ENCODE data around the gene RSPO1.

RSPO1 gene

DNA sequence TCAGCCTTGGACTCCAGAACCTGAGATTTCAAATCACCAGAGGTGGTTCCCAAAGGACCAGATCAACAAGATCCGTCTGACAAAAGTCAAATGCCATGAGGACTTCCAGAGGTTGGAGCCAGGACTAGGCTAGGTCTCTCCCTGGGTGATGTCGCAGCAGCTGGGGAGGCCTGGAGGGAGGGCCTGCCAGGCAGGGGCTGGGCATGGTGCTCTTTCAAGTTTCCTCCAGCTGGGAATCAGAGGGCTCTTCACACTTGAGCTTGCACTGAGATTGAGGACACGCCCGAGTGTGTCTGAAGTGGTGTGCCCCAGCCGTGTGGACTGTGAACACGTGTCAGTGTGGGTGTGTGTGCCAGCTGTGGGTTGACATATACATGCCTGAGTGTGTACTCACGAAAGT, 21.3 kb upstream of the RSPO1 start:
- DNase-seq, result no peak

DNA sequence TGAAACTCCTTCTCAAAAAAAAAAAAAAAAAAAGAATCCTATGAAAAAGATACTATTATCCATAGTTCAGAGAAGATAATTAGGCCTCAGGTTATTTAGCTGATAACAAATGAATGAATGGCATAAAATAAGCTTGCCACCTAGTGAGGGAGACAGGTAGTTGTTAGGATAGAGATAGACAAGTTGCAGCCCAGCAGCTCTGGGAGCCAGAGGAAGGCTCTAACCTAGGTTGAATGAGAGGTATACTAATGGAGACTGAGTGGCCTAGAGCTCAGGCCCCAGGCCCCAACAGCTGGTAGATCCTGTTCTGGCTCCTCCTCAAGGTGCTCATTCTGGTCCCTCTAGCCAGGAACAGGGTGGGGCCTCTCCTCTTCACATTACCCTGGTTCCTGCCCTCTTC, 20.6 kb upstream of the RSPO1 start:
- DNase-seq, result no peak

DNA sequence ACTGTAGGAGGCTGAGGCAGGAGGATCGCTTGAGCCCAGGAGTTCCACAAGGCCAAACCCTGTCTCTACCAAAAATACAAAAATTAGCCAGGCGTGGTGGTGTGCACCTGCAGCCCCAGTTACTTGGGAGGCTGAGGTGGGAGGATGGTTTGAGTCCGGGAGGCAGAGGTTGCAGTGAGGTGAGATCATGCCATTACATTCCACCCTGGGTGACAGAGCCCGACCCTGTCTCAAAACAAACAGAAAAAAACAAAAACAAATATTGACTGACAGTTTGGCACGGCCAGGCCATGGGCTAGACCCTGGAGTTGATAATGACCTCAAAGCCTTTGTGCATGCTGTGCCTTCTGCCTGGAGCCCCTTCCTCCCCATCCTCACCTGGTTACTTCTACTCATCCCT, 19.2 kb upstream of the RSPO1 start:
- no peak for DNase-seq

DNA sequence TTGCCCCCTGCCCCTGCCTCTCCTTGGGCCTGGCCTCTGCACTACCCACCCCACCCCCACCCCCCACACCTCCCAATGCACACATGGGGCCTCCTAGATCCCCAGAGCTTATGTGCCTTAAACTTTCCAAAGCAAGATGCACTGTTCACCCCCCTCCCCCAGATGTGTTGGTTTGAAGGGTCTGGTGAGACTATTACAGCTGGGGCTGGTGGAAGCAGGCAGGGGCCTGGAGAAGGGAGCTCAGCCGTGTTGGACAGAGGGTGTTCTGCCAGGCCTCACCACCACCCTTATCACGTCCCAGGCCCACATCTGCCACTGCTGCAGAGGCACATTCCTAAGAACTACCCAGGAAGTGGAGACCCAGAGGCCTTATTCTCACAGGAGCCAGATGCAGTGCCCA, 18.3 kb upstream of the RSPO1 start:
- DNase-seq, result no peak

DNA sequence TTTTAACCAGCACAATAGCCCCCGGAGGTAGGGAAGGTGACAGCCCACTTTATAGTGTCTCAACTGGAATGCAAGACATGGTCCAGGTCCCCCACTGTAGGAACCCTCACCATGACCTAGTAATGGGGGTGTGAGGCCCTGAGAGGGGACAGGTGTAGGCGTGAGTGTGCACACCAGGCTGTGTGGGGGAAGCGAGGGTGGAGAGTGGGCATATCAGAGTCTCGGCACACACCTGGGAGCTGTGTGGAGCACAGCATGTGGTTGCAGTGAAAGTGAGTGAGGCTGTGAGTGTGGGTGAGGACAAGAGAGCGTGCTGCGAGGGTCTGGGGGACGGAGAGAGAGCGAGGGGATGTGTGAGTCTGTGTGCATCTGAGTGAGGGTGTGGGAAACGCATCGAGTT, 17.1 kb upstream of the RSPO1 start:
- DNase-seq, result no peak

DNA sequence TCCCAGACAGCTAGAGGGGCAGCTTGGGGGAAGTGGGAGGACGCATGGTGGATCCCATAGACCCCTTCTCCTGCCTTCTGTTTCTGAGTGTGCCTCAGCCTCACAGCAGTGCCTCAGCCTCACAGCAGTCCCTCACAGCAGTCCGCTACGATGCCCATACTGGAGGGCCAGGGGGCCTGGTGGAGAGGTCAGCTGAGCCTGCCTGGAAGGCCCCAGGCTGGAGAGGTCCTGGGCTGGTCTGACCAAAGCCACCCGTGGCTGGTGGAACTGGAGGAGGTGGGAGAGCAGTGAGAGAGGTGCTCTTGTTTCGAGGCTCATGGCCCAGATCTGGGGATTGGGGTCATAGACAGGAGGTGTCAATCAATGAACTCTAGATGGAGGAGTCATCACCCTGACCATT, 16.0 kb upstream of the RSPO1 start:
- no peak for DNase-seq

DNA sequence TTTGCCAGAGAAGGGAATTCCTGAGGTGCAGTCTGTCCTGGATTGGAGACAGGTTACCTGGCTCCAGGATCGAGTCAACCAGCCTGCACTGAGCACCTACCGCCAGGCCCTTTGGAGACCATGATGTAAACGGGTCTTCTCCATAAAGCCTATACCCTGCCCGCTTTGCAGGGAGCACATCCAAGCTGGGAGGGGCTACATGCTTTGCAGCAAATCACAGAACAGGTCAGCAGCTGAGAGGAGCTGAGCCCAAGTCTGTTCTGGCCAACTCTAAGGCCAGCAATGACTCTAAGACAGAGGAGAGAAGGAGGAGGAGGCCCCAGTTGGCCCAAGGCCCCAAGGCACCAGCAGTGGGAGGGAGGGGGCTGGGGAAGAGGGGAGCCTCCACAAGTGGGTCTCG, 15.5 kb upstream of the RSPO1 start:
- no peak for DNase-seq

DNA sequence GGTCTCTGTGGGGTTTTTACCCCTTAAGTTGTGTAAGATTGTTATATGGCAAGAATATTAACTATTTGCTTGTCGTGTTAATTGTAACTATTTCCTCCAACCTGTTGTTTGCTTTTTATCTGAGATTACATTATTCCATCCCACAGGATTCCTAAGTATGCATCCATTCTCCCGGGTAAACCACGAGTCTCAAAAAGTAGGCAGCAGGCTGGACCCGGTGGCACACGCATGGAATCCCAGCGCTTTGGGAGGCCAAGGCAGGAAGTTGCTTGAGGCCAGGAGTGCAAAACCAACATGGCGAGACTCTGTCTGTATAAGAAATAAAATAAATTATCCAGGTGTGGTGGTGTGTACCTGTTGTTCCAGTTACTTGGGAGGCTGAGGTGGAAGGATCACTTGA, 12.6 kb upstream of the RSPO1 start:
- no peak for DNase-seq

DNA sequence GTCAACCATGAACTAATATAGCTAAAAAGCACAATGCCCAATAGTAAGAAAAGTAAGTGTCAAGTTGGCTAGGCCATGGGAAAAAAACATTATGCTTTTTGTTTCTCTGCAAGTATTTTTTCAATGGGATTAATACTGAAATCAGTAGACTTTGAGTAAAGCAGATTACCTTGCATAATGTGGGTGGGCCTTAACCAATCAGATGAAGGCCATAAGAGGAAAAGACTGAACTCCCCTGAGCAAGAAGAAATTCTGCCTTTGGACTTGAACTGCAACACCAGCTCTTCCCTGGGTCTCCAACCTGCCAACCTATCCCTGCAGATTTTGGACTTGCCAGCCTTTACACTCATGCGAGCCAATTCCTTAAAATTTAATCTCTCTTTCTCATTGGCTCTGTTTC, 6.4 kb upstream of the RSPO1 start:
- no peak for DNase-seq

DNA sequence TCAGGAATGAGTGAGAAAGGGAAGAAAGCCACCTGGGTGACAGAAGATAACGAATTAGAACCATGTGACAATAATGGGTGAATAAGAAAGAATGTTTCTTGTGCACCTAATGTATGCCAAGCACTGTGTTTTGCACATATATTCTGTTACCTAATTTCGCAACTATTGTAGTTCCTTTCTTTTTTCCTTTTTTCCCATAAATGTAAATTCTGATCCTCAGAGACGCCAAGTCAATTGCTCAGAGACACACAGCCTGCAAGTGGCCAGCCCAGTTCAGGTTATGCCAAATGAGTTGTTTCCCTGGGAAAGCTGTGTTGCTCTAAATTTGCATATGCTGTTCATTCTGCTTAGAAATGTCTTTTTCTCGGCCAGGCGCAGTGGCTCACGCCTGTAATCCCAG, 1.7 kb upstream of the RSPO1 start:
- no peak for DNase-seq

DNA sequence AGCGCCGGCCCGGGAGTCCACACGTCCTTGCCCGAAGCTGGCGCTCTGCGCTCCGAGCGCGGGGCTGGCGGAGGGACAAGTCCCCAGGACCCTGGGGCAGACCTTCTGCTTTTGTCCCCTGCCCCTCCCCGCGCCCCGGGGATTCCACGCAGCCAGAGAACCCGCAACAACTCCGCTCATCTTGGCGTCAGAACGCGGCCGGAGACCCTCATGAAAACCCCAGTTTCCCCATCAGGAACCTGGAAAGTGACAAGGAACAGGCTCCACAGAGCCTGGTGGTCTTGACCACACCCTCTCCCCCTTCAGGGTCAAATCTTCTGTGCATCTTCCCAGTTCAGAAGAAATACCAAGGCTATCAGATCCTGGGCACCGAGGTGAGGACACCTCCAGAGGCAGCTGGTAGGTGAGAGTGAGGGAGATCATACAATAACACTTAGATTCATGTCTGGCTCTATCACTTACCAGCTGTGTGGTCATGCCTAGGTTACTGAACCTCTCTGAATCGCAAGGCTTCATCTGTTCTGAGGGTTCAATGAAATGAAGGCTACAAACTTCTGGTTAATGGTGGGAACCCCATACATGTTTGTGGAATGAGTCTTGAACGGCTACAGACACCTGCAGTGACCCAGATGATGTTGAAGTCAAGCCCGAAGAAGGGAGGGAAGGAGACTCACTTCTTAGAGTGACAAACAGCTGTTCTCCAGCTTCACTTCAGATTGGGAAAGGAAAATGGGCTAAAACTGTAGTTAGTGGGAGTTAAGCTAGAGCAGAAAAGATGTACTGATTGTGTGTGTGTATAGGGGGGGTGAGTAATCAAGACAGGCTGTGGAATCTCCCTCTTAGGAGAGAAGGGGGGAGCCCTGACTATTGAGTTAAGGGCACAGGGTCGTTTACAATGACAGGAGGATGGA, 555 bp upstream of the RSPO1 start:
- DNase-seq, result no peak

DNA sequence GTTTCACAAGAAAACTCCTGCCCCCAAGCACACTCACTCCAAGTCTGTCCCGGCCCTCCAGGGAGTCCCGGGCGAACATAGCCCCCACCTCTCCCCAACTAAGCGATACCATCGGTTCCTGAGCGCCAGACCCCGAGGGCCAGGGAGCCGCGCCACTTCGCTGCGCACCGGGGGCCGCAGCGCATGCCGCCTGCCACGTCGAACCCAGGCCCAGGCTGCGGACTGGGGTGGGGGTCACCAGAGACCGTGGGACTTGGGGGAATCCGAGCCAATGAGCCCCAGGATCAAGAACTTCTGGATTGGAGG, 801 bp downstream of the RSPO1 start:
- no peak for DNase-seq

DNA sequence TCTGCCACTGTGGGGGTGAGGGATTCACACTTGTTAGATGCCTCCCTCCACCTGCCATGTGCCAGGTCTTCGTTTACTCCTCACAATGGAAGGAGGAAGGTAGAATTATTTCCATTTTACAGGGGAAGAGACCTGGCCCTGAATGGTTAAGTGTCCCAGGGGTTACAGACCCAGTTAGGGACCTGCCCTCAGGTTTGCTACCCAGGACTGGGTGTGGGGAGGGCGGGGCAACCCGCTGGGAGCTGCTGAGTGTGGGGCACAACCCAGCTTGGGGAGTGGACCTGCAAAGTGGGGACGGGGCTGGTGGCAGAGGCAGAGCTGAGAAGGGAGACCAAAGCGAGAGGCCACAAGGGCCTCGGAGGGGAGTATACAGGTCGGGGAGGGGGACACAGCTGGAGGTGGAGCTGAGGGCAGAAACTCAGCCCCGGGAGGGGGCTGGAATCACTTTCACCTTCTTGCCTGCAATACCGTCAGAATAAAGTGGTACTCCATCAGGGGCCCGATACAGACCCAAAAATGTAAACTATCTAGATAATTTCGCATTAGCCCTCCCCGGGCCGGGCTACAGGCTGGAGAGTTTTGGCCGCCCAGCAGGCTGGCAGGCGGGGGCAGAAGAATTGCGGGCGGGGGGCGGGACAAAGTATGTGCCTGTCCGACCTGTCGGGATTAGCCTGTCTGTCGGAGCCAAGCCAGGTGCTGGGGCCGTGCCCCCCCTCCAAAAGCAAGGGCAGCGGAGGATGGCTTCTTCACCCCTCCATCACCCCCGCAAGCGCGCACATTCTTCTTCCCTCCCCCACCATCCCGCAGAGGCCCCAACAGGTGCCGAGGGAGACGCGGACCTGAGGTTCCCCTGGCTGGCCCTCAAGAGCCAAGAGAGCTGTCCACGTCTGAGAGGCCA, 1.4 kb downstream of the RSPO1 start:
- DNase-seq, result no peak

DNA sequence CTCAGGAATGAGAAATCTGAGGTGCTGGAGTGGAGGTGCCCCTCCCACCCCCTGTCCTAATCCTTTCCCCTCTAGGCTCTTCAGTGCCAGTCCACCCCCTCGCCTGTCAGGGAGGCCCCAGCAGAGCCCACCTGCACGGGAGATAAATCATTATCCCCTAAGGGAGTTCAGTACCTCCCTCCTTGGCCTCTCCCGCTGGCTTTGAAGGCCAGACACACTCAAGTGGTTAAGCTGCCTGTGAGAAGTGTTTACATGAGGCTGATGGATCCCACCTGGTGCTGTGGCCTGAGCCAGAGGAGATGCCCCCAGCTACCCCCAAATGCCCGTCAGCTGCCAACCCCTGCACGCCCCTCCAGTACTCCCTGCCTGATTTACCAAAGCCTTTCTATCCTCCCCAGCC, 3.7 kb downstream of the RSPO1 start:
- DNase-seq, result peak; percentile 61

DNA sequence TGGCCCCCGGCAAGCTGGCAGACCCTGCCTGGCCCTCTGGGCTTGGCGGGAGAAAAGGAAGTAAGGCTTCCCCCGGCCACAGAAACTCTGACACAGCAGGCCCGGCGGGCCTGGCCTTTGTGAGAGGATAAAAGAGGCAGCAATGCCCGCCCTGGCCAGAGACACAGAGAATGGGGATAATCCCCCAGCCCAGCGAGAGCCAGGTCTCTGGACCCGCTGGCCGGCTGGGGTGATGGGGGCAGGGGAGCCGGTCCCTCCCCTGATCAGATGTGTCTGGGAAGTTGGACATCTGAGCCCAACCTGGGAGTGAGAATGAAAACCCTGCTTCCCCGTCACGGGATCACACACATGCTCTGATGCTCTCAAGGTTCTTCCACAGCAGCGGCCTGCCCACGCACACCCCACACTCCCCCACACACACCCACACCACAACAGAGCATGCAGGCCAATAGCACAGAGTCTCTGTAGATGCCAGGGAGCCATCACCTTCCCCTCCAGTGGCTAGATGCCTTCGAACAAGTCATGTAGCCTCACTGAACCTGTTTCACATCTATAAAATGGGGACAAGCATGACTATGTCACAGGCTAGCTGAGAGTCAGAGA, 4.2 kb downstream of the RSPO1 start:
- no peak for DNase-seq

DNA sequence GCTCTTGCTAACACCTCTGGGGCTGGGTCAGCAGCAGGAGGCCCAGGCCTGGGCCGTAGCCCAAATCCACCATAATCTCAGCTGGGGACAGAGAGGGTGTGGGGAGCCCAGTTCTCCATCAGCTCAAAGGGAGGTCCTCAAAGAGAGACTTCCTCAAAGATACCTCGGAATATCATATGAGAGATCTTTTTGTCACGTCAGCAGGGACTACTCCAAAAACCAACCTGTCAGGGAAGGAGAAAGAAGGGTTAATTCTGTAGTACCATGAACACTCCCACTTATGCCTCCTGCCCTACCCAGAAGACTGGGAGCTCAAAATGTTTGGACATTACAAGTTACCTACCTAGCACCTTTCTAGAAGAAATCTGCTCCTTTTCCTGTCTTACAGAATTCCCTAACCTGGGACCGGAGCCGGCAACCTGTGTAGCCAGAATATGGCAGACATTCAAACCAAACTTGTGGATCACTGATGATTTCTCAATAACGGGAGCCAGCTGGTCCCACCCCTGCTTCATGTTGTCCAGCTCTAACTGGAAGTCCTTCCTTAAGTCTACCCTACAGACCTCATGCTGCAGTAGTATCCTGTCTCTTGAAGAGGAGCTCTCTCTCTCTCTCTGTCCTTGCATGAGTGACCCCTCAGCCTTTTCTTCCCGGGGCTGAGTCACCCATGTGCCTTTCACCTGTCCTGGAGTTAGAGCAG, 4.8 kb downstream of the RSPO1 start:
- no peak for DNase-seq

DNA sequence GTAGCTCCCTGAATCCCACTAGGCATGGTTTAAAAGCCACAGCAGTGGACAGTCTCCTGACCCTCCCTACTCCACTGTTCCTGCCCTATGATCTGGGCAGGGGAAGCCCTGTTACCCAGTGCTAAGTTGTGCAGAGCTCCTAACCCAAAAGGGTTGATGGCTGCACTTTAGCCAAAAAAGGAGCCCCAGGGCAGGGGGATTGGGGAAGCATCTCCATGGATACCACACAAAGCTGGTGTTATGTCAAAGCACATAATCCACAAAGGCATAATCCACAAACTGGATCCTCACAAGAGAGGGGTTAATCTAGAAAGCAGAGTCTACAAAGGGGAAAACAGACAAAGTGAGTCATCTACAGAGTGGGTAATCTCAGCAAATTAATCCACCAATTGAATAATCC, 5.7 kb downstream of the RSPO1 start:
- DNase-seq, result peak; percentile 94

DNA sequence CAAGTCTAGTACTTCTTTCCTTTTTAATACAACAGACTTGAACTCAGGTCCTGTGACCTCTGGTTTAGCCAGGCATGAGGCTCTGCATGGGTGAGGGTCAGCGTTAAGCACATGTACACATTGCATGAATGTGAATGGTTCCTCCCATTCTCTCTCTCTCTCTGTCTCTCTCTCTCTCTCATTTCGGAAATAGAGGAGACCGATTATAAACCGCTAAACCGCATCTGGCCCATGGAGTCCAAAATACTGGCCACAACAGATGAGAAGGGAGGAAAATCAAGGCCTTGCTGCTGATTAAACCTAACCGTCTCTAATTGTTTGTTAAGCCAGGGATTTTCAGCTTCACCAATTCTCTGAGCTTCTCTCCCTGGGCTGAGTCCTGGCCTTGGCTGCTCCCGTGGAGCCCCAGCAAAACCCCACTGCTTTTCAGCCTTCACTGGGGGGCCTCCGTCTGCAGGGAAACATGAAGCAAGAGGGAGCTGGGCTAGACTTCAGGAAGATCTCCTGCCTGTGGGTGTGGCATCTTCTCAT, 6.6 kb downstream of the RSPO1 start:
- peak; percentile 84 for DNase-seq

DNA sequence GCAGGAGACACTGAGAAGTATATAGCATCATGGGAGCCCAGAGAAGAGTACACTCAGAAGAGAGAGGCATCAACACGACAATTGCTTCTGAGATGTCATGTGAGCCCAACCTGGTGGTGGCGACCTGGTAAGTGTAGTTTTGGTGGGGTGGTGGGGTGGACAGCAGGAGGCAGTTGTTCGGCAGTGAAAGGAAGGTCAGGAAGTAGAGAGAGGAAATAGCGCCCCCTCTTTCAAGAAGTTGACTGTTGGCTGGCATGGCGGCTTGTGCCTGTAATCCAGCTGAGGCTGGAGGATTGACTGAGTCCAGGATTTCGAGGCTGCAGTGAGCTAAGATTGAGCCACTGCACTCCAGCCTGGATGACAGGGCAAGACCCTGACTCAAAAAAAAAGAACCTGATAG, 12.6 kb downstream of the RSPO1 start:
- DNase-seq, result no peak

DNA sequence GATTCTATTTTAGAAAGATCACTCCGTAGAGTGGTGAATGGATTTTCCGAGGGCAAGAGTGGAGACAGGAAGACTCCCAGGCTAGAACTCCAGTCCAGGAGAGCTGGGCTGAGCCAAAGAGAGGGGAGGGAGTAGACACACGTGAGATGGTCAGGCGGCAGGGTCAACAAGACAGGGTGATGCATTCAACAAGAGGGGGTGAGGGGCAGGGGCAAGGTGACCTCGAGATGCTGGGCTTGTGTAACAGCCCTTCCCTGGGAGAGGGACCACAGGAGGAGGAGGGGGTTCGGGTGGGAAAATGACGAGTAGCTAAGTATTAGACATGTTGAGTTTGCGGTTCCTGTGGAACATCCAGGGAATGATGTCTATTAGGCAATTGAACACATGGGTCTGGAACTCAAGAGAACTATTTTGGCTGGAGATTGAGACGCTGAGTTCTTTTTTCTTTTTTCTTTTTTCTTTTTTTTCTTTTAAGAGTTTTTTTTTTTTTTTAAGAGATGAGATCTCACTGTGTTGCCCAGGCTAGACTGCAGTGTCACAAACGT, 13.3 kb downstream of the RSPO1 start:
- DNase-seq, result no peak

DNA sequence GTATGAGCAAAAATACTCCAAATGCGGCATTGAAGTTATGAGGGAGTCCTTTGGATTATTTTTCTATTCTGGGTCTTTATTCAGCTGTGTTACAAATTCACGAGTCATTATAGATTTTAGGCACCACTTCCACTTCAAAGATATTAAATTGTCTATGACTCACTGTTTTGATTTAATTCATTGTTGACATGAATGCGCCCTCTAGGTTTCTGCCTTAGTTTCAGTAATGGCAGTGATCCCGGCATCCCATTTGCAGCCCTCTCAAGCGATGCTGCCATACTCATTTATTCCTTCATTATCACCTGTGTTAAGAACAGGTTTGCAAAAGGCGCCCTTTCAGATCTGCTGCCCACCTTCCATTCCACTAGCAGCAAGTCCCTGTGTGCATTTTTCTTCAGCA, 14.0 kb downstream of the RSPO1 start:
- no peak for DNase-seq

DNA sequence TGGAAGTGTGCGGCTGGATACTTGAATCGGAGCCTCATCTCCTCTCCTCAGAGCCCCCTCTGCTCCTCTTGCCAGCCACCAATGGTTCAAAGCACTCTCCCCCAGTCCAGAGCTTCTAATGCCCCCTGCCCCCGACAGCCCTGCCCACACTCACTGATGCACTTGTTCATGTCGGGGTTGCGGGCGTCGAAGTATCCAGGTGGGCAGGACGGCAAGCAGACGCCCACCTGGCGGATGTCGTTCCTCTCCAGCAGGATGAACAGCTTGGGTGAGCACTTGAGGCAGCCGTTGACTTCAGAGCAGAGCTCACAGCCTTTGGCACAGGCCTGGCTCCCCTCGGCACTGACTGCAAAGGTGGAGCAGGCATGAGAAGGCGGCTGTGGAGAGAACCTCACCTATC, 18.4 kb downstream of the RSPO1 start:
- DNase-seq, result no peak

DNA sequence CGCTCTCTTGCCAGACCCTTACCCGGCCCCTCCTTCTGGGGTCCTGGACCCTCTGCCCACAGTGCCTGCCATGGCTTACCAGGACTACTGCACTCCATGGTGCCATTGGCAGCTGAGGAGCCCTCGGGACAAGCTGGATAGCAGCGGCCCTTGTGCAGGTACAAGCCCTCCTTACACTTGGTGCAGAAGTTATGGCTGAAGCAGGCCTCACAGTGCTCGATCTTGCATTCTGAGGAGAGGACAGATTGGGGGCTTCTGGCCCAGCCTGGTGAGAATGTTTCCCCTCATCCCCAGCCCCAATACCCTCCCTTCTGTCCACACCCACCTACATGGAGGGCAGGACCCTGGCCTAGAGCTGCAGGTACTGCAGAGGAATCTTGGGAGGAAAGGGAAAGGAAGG, 20.6 kb downstream of the RSPO1 start:
- DNase-seq, result no peak
